Smooth muscle cell (in vitro differentiated cells): ENCODE results near the gene MRPL20. TPM values are rescaled to one million over a fixed set of nuclear protein-coding genes. Genes with fewer than 3 reads are reported as not detected.
"Not testable (repeated sequence)": the region's sequence is repeated elsewhere in the genome, so short reads cannot be mapped to it uniquely, and the experiment has no call there.

Experiments used
- DNase-seq: peaks from one replicate; lab custom pipeline; 2025; ENCODE audit not compliant: unreplicated experiment; lab: John Stamatoyannopoulos, UW
- H2AFZ ChIP-seq: fragments of 200-600 bp; sonication (generic); 2 replicates; pipeline ENCODE4 v1.6.0; 2016; ENCODE audit warnings: antibody characterized with exemption, low read depth, mild to moderate bottlenecking
- H3F3A ChIP-seq: fragments of 200-600 bp; sonication (generic); 2 replicates; pipeline ENCODE4 v1.6.0; 2017; ENCODE audit warnings: antibody characterized with exemption, low read depth
- H3K27ac ChIP-seq: fragments of 200-600 bp; sonication (generic); 2 replicates; pipeline ENCODE4 v1.5.1; 2016; ENCODE audit warnings: low read depth, mild to moderate bottlenecking
- H3K27me3 ChIP-seq: fragments of 200-600 bp; sonication (generic); 2 replicates; pipeline ENCODE4 v1.6.1; 2016; ENCODE audit warnings: low read depth, mild to moderate bottlenecking
- H3K36me3 ChIP-seq: fragments of 200-600 bp; sonication (generic); 2 replicates; pipeline ENCODE4 v1.5.1; 2016; ENCODE audit warnings: low read depth
- H3K4me1 ChIP-seq: fragments of 200-600 bp; sonication (generic); 2 replicates; pipeline ENCODE4 v1.5.1; 2016; ENCODE audit warnings: low read depth
- H3K4me2 ChIP-seq: fragments of 200-600 bp; sonication (generic); 2 replicates; pipeline ENCODE4 v1.6.0; 2016; ENCODE audit warnings: mild to moderate bottlenecking
- H3K4me3 ChIP-seq: fragments of 200-600 bp; sonication (generic); 2 replicates; pipeline ENCODE4 v1.5.1; 2016; ENCODE audit warnings: mild to moderate bottlenecking
- H3K79me2 ChIP-seq: fragments of 200-600 bp; sonication (generic); 2 replicates; pipeline ENCODE4 v1.6.0; 2016; ENCODE audit warnings: low read depth, mild to moderate bottlenecking
- H3K9ac ChIP-seq: fragments of 200-600 bp; sonication (generic); 2 replicates; pipeline ENCODE4 v1.6.0; 2016; ENCODE audit warnings: low read depth
- H3K9me3 ChIP-seq: fragments of 200-600 bp; sonication (generic); replicated peaks from 2 replicates; pipeline ENCODE4 v1.5.1; 2016; ENCODE audit warnings: low read depth
- H4K20me1 ChIP-seq: fragments of 200-600 bp; sonication (generic); 2 replicates; pipeline ENCODE4 v1.6.0; 2016; ENCODE audit warnings: low read depth
- CTCF ChIP-seq: fragments of 200-600 bp; sonication (generic); IDR thresholded peaks from 2 replicates; pipeline ENCODE4 v1.5.1; 2017; ENCODE audit warnings: borderline replicate concordance, mild to moderate bottlenecking, antibody characterized with exemption; ENCODE audit not compliant: insufficient read depth, poor library complexity, severe bottlenecking
- WGBS: methylation state at CpG from one replicate; pipeline ENCODE4 v1.1.7; 2016; ENCODE audit warnings: low lambda C conversion rate; 5-methylcytosine and 5-hydroxymethylcytosine counted together
- polyA plus RNA-seq: library from polyadenylated mRNA; unstranded; fragments of >200 nt; fragmentation: Nextera tagmentation; extraction: Ambion mirVana; gene quantifications from 2 replicates; pipeline ENCODE4 v1.2.1, GENCODE V29; 2016
- total RNA-seq: library from RNA; depleted of rRNA; stranded (reverse); fragments of >200 nt; gene quantifications from 2 replicates; pipeline ENCODE4 v1.2.3, GENCODE V29; 2014

The MRPL20 gene
- total and polyA plus RNA-seq, 2 experiments from 2014 or later = 99.6 to 147 TPM

GRCh38 chr1:1452882-1453281 is 45.8 kb upstream of the MRPL20 start:
- no peaks in the 10 kb centered on the region for H3K79me2 ChIP-seq
- TF ChIP-seq CTCF = no peak
- no peak overlapping the region for H3K4me3 ChIP-seq
- no peaks in the 10 kb centered on the region for H3K9me3 ChIP-seq
- no peak overlapping the region for H3K4me2 ChIP-seq
- H3K36me3 ChIP-seq = no peaks in the 10 kb centered on the region
- H3K27me3 ChIP-seq = no peaks in the 10 kb centered on the region
- no peaks in the 10 kb centered on the region for H3K4me1 ChIP-seq
- no peak overlapping the region for H2AFZ ChIP-seq
- H3K27ac ChIP-seq = no peak overlapping the region
- H3F3A ChIP-seq = no peaks in the 10 kb centered on the region
- WGBS = 95% methylated on average over 16 of the region's 16 CpGs
- no peak for DNase-seq
- no peaks in the 10 kb centered on the region for H4K20me1 ChIP-seq
- no peak overlapping the region for H3K9ac ChIP-seq

- H4K20me1 ChIP-seq, H3K4me2 ChIP-seq, H3K36me3 ChIP-seq, H3K4me1 ChIP-seq, H3K9me3 ChIP-seq, H2AFZ ChIP-seq, H3K4me3 ChIP-seq, H3K27ac ChIP-seq, H3F3A ChIP-seq, DNase-seq, H3K79me2 ChIP-seq, H3K27me3 ChIP-seq, H3K9ac ChIP-seq: not testable (repeated sequence)
- 87% methylated on average over 8 of the region's 8 CpGs for WGBS
These were observed 45.3 kb upstream of the MRPL20 start for GRCh38 chr1:1452365-1452739.

DNA sequence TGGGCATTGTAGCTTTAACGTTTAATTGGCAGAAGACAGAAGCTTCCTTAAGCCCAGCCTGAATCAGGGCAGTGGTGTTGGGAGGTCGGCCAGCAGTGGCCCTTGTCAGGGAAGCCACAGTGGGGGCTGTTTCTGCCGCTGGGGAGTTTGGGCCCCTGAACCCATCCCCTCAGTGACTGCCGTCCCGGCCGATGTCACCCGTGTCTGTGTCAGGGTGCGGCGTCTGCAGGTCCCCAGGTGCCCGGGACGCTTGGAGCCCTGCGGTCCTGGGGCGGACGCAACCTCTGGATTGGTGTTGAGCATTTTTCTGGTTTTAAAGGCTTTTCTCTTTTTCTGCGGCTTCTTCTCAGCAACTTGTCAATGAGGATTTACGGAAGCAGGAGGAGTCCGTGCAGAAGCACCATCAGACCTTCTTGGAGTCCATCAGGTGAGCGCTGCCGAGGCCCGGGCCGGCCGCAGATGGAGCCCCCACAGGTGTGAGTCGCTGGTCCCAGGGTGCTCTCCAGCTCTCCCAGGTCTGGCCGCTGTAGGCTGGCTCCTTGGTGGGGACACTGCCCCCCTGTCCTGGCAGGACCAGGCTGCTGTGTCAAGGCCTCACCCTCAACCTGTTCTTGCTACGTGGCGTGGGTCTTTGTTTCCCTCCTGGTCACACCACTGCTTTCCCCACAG is 44.7 kb upstream of the MRPL20 start:
- Histone ChIP-seq H3K27ac (no peak overlapping the region), H2AFZ (no peak overlapping the region), H3K4me1 (no peaks in the 10 kb centered on the region), H3K79me2 (no peaks in the 10 kb centered on the region), H3K36me3 (no peaks in the 10 kb centered on the region), H3K9ac (no peak overlapping the region), H3K4me2 (no peak overlapping the region), H3K4me3 (no peak overlapping the region), H3F3A (no peaks in the 10 kb centered on the region), H3K27me3 (no peaks in the 10 kb centered on the region), H3K9me3 (no peaks in the 10 kb centered on the region), H4K20me1 (no peaks in the 10 kb centered on the region)
- no peak for TF ChIP-seq CTCF
- WGBS = 92% methylated on average over 26 of the region's 26 CpGs
- DNase-seq = no peak

GRCh38 chr1:1450616-1451015 is 43.5 kb upstream of the MRPL20 start:
- not testable (repeated sequence) for H3K4me3 ChIP-seq, H3F3A ChIP-seq, H3K27me3 ChIP-seq, H3K9me3 ChIP-seq, H3K79me2 ChIP-seq, H3K36me3 ChIP-seq, H3K4me2 ChIP-seq, H3K27ac ChIP-seq, H3K4me1 ChIP-seq, H4K20me1 ChIP-seq, DNase-seq, H2AFZ ChIP-seq, H3K9ac ChIP-seq
- 87% methylated on average over 21 of the region's 22 CpGs for WGBS
